ENCODE data around the gene DMBT1.

DNA sequence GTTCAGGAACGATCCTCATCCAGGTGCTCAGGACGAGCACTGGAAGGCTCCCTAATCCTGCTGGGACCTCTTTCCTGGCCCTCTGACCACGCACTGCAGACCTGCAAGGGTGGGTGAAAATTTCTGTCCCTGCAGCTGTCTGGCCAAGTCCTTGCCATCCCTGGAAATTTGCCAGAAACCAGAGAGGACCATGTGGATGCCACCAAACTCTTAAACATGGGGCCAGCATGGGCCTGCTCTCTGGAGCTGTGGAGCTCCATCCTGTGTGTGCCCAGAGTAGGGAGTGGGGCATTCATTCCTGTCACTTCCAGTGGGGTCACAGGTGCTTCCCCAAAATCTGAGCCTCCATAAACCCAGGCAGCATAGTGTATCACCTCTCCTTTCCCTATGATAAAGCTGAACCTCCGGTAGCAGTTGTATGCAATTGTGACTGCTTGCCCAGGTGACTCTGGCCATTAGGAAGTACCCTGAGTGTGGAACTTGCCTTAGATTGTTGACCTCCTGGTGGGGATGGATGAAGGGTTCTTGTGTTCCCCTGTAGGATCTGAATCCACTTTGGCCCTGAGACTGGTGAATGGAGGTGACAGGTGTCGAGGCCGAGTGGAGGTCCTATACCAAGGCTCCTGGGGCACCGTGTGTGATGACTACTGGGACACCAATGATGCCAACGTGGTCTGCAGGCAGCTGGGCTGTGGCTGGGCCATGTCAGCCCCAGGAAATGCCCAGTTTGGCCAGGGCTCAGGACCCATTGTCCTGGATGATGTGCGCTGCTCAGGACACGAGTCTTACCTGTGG, 57.1 kb downstream of the DMBT1 start:
- TF ChIP-seq, protein P1, sequence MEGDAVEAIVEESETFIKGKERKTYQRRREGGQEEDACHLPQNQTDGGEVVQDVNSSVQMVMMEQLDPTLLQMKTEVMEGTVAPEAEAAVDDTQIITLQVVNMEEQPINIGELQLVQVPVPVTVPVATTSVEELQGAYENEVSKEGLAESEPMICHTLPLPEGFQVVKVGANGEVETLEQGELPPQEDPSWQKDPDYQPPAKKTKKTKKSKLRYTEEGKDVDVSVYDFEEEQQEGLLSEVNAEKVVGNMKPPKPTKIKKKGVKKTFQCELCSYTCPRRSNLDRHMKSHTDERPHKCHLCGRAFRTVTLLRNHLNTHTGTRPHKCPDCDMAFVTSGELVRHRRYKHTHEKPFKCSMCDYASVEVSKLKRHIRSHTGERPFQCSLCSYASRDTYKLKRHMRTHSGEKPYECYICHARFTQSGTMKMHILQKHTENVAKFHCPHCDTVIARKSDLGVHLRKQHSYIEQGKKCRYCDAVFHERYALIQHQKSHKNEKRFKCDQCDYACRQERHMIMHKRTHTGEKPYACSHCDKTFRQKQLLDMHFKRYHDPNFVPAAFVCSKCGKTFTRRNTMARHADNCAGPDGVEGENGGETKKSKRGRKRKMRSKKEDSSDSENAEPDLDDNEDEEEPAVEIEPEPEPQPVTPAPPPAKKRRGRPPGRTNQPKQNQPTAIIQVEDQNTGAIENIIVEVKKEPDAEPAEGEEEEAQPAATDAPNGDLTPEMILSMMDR (conservative IDR thresholded peaks at IDR 0.05), result no peak
- TF ChIP-seq ZFX (IDR thresholded peaks at IDR 0.05), result no peak
